CD14-positive monocyte (primary cell): Measurements from ENCODE around the gene SUPT7L. TPM values are rescaled to one million over a fixed set of nuclear protein-coding genes. Genes with fewer than 3 reads are reported as not detected.
A peak's percentile ranks its signal among the peaks of the same experiment; 100 is the strongest.

Experiments used
- DNase-seq, 3 donors: peaks; one replicate each; pipeline ENCODE4 v3.0.0-alpha.2; 2011 to 2022
- H2AFZ ChIP-seq: 2 replicates; pipeline ENCODE4 v1.6.0; 2012; ENCODE audit warnings: mild to moderate bottlenecking, low read depth, low read length, inconsistent platforms; ENCODE audit not compliant: insufficient read depth, poor library complexity, severe bottlenecking
- H3K27ac ChIP-seq, 2 donors: 1 replicate in 1 of 2; 2 replicates in 1 of 2; pipeline ENCODE4 v1.5.1; 2012 to 2013; ENCODE audit warnings: low read length in 2 of 2, control low read depth in 1 of 2, inconsistent platforms in 1 of 2, low read depth in 1 of 2, mild to moderate bottlenecking in 1 of 2
- H3K27me3 ChIP-seq, 2 donors: one replicate each; pipeline versions ENCODE4 v1.6.0 to v1.6.1; 2011 to 2013; ENCODE audit warnings: low read length in 2 of 2; ENCODE audit not compliant: control insufficient read depth in 2 of 2, insufficient read depth in 2 of 2
- H3K36me3 ChIP-seq, 2 donors: replicated peaks in 1 of 2; 1 replicate in 1 of 2; 2 replicates in 1 of 2; pipeline versions ENCODE4 v1.5.1 to v1.6.1; 2012 to 2013; ENCODE audit warnings: low read length in 2 of 2, control low read depth in 1 of 2, inconsistent platforms in 1 of 2, mild to moderate bottlenecking in 1 of 2; ENCODE audit not compliant: insufficient read depth in 2 of 2, control insufficient read depth in 1 of 2
- H3K4me1 ChIP-seq, 2 donors: 1 replicate in 1 of 2; 2 replicates in 1 of 2; pipeline versions ENCODE4 v1.5.1 to v1.6.1; 2012 to 2013; ENCODE audit warnings: low read length in 2 of 2, control low read depth in 1 of 2, inconsistent platforms in 1 of 2, mild to moderate bottlenecking in 1 of 2, moderate library complexity in 1 of 2; ENCODE audit not compliant: insufficient read depth in 2 of 2, control insufficient read depth in 1 of 2
- H3K4me2 ChIP-seq: replicated peaks from 2 replicates; pipeline ENCODE3; 2012; ENCODE audit warnings: low read length, moderate library complexity, mild to moderate bottlenecking; ENCODE audit not compliant: poor library complexity, severe bottlenecking; ENCODE audit errors: extremely low read depth
- H3K4me3 ChIP-seq, 3 experiments: fragments of 200-600 bp in 1 of 3; sonication (generic) in 1 of 3; replicated peaks in 1 of 3; 1 replicate in 2 of 3; 2 replicates in 1 of 3; pipeline ENCODE4 v1.5.1; 2011 to 2013; ENCODE audit warnings: low read length in 3 of 3, mild to moderate bottlenecking in 3 of 3, control low read depth in 2 of 3, low read depth in 2 of 3, inconsistent platforms in 1 of 3, moderate library complexity in 1 of 3
- H3K79me2 ChIP-seq: 2 replicates; pipeline ENCODE4 v1.6.0; 2012; ENCODE audit warnings: mild to moderate bottlenecking, control low read depth, inconsistent platforms, low read length, moderate library complexity; ENCODE audit not compliant: insufficient read depth
- H3K9ac ChIP-seq: 2 replicates; pipeline ENCODE4 v1.6.0; 2017; ENCODE audit warnings: low read length, mild to moderate bottlenecking; ENCODE audit not compliant: insufficient read depth, poor library complexity, severe bottlenecking
- H3K9me3 ChIP-seq, 2 donors: replicated peaks in 1 of 2; 1 replicate in 1 of 2; 2 replicates in 1 of 2; pipeline versions ENCODE4 v1.5.1 to v1.6.1; 2012 to 2013; ENCODE audit warnings: low read length in 2 of 2, control low read depth in 1 of 2; ENCODE audit not compliant: control insufficient read depth in 1 of 2, insufficient read depth in 1 of 2
- H4K20me1 ChIP-seq: 2 replicates; pipeline ENCODE4 v1.6.0; 2012; ENCODE audit warnings: mild to moderate bottlenecking, low read length, control low read depth, moderate library complexity; ENCODE audit not compliant: insufficient read depth
- H3K27ac Mint-ChIP-seq, 7 donors: one replicate each; pipeline ENCODE4 v1.8.0; 2020; ENCODE audit warnings: mild to moderate bottlenecking in 7 of 7, mixed read lengths in 7 of 7, moderate library complexity in 6 of 7, inconsistent platforms in 2 of 7
- H3K27me3 Mint-ChIP-seq, 3 donors: one replicate each; pipeline ENCODE4 v1.8.0; 2021 to 2022; ENCODE audit warnings: low read depth in 3 of 3, mild to moderate bottlenecking in 3 of 3, mixed read lengths in 3 of 3, moderate library complexity in 3 of 3, inconsistent platforms in 1 of 3
- H3K36me3 Mint-ChIP-seq, 2 donors: one replicate each; pipeline ENCODE4 v1.8.0; 2020; ENCODE audit warnings: mixed read lengths in 2 of 2, inconsistent platforms in 1 of 2, mild to moderate bottlenecking in 1 of 2
- H3K4me1 Mint-ChIP-seq: one replicate; pipeline ENCODE4 v1.8.0; 2020; ENCODE audit warnings: mild to moderate bottlenecking, mixed read lengths
- H3K4me3 Mint-ChIP-seq, 2 donors: one replicate each; pipeline ENCODE4 v1.8.0; 2020; ENCODE audit warnings: mild to moderate bottlenecking in 2 of 2, mixed read lengths in 2 of 2, moderate library complexity in 1 of 2
- H3K9me3 Mint-ChIP-seq, 7 donors: one replicate each; pipeline ENCODE4 v1.8.0; 2020 to 2022; ENCODE audit warnings: mixed read lengths in 7 of 7, mild to moderate bottlenecking in 6 of 7, moderate library complexity in 6 of 7, inconsistent platforms in 2 of 7
- WGBS: methylation state at CpG from one replicate; pipeline ENCODE4 v1.1.5; 2013; ENCODE audit warnings: missing lambda C conversion rate; ENCODE audit not compliant: insufficient coverage; 5-methylcytosine and 5-hydroxymethylcytosine counted together
- intact Hi-C, 2 donors: fragments of 100-400 bp; cut with micrococcal nuclease; formaldehyde crosslinking; loops; one replicate each; pipeline versions ENCODE4 v1.15.0 to v1.15.1; 2023
- polyA plus RNA-seq, 3 donors: library from polyadenylated mRNA; depleted of rRNA in 1 of 3; unstranded in 2 of 3; stranded (reverse) in 1 of 3; fragments of 300-500 nt in 2 of 3; fragments of >200 nt in 1 of 3; fragmentation: Illumina TruSeq in 2 of 3; gene quantifications; 1 replicate in 2 of 3; 2 replicates in 1 of 3; pipeline ENCODE4 v1.2.3, GENCODE V29; 2012 to 2021
- TF ChIP-seq, protein P1 (sequence below): fragments of 200-600 bp; IDR thresholded peaks from one replicate; pipeline ENCODE4 v1.8.0; 2022; ENCODE audit warnings: antibody characterized with exemption, mild to moderate bottlenecking

SUPT7L gene
- polyA plus RNA-seq, 3 donors, result 10.7 to 59.0 (median 12.2) TPM

DNA sequence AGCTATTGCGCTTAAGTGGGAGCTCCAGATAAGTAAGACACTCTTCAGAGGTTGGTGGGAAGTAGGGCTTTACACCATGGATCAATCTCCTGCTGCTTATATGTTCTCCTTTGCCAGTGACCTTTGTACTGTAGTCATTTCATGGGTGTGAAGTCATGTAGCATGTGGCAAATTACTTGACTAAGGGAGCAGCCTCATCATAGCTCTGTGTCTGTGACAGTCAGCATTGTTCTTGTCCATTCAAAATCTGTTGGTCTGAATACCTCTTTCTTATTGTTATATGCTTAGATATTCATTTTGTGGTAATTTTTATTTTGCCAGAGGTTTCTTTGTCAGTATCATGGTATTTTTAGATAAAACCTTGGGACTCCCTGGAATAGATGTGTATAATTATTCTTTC, 18.4 kb upstream of the SUPT7L start:
- Histone ChIP-seq H3K4me1 (no peaks in the 10 kb centered on the region), H3K9ac (no peak overlapping the region), H3K27me3 (no peaks in the 10 kb centered on the region), H3K36me3 (peaks cover 81 to 95% of the 10 kb centered on the region in 2 donors), H3K4me3 (no peak overlapping the region), H2AFZ (no peak overlapping the region), H4K20me1 (no peaks in the 10 kb centered on the region), H3K9me3 (no peaks in the 10 kb centered on the region), H3K27ac (no peak overlapping the region), H3K4me2 (no peak overlapping the region), H3K79me2 (no peaks in the 10 kb centered on the region)
- TF ChIP-seq, protein P1, sequence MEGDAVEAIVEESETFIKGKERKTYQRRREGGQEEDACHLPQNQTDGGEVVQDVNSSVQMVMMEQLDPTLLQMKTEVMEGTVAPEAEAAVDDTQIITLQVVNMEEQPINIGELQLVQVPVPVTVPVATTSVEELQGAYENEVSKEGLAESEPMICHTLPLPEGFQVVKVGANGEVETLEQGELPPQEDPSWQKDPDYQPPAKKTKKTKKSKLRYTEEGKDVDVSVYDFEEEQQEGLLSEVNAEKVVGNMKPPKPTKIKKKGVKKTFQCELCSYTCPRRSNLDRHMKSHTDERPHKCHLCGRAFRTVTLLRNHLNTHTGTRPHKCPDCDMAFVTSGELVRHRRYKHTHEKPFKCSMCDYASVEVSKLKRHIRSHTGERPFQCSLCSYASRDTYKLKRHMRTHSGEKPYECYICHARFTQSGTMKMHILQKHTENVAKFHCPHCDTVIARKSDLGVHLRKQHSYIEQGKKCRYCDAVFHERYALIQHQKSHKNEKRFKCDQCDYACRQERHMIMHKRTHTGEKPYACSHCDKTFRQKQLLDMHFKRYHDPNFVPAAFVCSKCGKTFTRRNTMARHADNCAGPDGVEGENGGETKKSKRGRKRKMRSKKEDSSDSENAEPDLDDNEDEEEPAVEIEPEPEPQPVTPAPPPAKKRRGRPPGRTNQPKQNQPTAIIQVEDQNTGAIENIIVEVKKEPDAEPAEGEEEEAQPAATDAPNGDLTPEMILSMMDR, result no peak
- peaks cover 6% of the 10 kb centered on the region for H3K4me1 Mint-ChIP-seq
- peaks cover 70 to 85% of the 10 kb centered on the region in 2 donors for H3K36me3 Mint-ChIP-seq
- H3K9me3 Mint-ChIP-seq, result no peaks in the 10 kb centered on the region
- H3K4me3 Mint-ChIP-seq, result no peak overlapping the region
- WGBS, result no CpG with 5 or more reads among the region's 1 CpG
- peak overlapping the region in 1 of 7 donors; percentile 68 for H3K27ac Mint-ChIP-seq
- no peaks in the 10 kb centered on the region for H3K27me3 Mint-ChIP-seq
- DNase-seq, result no peak
- intact Hi-C loops, result no loop called here

DNA sequence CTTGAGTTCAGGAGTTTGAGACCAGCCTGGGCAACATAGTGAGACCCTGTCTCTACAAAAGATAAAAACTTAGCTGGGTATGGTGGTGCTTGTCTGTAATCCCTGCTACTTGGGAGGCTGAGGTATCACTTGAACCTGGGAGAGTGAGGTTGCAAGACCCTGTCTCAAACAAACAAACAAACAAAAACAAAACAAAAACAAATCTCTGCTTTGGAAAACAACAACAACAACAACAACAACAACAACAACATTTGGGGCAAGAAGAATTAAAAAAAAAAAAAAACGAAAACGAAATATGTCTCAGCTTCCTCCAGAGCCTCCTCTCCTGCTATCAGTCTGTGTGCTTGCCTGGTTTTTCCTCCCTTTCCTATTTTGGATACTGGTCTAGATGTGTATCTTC, 17.2 kb upstream of the SUPT7L start:
- WGBS, result no CpG with 5 or more reads among the region's 2 CpGs
- H3K4me2 ChIP-seq, result no peak overlapping the region
- intact Hi-C loops, result no loop called here
- no peaks in the 10 kb centered on the region for H4K20me1 ChIP-seq
- H3K4me3 ChIP-seq, result no peak overlapping the region
- no peaks in the 10 kb centered on the region for H3K9me3 Mint-ChIP-seq
- no peak for DNase-seq
- H3K9ac ChIP-seq, result no peak overlapping the region
- TF ChIP-seq, protein P1, result no peak
- H3K27me3 Mint-ChIP-seq, result no peaks in the 10 kb centered on the region
- H3K9me3 ChIP-seq, result no peaks in the 10 kb centered on the region
- H3K27me3 ChIP-seq, result no peaks in the 10 kb centered on the region
- H3K27ac Mint-ChIP-seq, result no peak overlapping the region
- no peaks in the 10 kb centered on the region for H3K79me2 ChIP-seq
- peaks cover 80 to 95% of the 10 kb centered on the region in 2 donors for H3K36me3 ChIP-seq
- H3K4me1 Mint-ChIP-seq, result peaks cover 6% of the 10 kb centered on the region
- no peak overlapping the region for H3K4me3 Mint-ChIP-seq
- no peak overlapping the region for H2AFZ ChIP-seq
- H3K27ac ChIP-seq, result no peak overlapping the region
- peaks cover 66 to 87% of the 10 kb centered on the region in 2 donors for H3K36me3 Mint-ChIP-seq
- no peaks in the 10 kb centered on the region for H3K4me1 ChIP-seq
